ENCODE measurements around the gene CROCC.

CROCC gene

GRCh38 chr1:16971341-16972188, 49.8 kb downstream of the CROCC start:
- no peak for DNase-seq

DNA sequence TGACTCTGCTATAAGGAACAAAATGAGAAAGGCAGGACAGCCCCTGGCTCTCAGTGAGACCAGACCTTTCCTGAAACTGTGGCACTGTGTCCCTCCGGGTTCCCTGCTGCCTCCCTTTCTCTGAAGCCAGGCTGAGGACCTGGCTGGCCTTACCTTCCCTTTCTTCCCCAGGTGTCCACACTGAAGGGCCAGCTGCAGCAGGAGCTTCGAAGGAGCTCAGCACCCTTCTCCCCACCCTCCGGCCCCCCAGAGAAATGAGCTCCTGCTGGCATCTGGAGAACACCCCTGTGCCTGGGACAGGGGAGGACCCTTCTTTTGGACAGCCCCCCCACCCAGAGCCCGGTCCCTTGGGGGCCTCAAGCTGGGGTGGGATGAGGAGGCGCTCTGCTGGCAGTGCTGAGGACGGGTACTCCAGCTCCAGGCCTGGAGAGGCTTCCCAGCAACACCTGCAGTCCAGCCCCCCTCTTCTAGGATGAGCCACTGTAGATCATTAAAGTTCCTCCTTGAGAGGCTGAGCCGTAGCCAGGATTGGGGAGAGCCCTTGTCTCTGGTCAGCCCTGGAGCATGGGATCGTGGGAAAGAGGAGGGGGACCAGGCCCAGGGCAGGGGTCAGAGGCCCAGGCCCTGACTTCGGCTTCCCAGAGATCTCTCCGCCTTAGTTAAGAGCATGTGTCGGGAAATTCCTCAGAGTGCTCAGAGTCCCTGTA, 50.6 kb downstream of the CROCC start:
- no peak for DNase-seq

GRCh38 chr1:16973215-16973614, 51.5 kb downstream of the CROCC start:
- no peak for DNase-seq

- DNase-seq: no peak
Observed at GRCh38 chr1:16975211-16975610, 53.5 kb downstream of the CROCC start.

- DNase-seq: no peak
Observed at GRCh38 chr1:16975838-16976237, 54.1 kb downstream of the CROCC start.

- no peak for DNase-seq
Observed at GRCh38 chr1:16976966-16977365, 55.2 kb downstream of the CROCC start.

- no peak for DNase-seq
Observed at GRCh38 chr1:16977377-16977776, 55.6 kb downstream of the CROCC start.

- DNase-seq: no peak
Observed at GRCh38 chr1:16978139-16978538, 56.4 kb downstream of the CROCC start.

DNA sequence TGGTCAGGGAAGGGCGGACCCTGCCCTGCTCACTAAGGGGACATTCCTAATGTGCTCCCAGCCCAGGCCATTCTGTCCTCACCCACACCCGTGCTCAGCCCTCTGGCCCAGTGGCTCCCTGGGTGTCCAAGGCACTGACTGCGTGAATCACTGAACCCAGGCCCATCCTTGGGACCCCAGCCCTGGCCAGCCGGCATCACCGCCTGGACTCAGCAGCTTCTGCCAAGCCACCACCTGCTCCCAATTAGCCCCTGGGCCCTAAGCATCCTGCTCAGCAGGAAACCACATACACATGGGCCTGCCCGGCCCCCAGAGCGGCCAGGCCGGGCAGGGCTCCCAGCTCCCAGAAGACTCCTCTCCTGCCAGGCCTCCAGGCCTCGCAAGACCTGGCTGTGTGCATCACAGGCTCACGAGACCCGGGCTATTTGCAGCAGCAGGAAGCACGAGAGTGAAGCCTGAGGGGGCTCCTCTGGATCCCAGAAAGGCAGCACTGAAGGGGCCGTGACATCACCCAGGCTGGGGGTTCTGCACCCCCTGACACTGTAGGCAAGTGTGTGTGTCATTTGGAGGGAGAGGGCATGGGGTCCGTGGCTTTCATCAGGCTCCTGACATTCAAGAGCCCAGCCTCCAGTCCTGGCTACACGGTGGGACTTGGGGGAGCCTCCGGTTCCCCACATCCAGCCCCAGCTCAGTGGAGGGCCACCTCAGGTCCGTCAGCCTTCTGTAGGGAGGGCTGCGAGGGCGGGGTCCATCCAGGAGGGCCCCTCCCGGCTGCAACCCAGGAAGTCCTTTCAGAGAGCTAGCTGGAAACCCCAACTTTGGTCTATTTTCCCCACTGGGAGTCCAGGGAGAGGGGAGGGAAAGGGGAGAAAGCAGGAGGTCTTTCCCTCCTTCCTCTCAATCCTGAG, 57.1 kb downstream of the CROCC start:
- no peak for DNase-seq

DNA sequence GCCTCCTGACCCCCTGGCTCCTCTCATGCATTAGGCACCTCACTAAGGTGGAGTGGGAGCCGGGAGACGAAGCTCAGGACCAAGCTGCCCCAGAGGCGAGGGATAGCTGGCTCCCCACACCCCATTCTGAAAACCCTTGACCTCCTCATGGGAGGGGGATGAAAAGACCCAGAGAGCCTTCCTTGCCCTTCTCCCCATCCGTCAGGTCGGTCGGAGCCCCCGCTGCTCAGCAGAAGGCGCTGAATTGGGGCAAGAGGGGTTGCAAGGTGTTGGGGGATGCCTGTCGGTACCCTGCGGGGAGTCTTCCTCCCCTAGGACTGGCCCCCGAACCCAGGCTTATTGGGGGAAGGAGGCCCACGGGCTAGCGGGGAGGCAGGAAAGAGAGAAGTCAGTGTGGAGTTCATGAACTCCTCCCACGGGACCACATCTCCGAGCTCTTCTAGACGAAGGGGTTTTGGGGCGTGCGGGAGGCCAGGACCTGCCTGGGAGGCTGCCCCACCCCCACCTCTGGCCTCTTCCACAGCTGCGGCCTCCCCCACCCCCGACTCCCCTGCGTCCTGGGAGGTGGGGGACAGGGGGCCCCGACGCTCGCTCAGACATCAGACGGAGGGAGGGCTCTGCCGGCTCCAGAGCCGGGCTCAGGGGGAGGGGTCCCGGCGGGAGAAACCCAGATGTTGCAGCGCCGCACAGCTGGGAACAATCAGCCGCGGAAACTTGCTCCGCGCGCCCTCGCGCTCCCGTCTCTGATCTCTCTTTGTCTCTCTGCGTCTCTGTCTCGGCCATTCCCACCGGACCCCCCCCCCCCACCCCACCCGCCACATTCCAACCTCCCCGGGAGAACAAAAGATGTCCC, 58.0 kb downstream of the CROCC start:
- DNase-seq: no peak

DNA sequence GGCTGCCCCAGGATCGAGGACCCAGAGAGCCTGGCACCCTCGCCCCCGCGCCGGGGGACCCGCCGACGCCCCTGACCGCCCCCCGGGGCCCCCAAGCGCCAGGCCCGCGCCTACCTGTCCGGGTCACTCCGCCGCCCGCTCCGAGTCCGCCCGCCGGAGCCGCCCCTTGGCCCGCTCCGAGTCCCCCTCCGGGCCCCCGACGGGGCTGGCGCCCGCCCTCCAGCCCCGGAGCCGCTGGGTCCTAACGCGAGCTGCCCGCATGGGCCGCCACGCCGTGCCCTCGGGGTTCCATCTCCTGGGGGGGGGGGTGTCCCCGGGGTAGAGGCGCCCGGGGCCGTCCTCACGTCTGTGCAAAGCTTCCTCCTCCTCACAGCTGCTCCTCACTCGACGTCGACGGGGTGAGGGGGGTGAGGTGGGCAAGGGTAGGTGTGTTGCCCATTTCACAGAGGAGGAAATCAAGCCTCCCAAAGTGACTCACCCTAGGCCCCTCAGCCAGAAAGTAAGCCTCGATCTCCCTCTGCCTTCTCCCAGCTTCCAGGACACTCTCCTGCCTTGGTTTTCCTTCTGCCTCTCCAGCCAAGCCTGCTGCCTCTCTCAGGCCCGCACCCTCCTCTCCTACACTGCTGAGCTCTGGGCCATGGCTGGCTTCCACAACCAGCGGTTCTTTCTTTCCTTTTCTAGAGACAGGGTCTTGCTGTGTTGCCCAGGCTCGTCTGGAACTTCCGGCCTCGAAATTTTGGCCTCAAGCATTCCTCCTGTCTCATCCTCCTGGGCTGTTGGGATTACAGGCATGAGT, 58.9 kb downstream of the CROCC start, which contains the start of gene MFAP2:
TSS of gene MFAP2 (minus strand) at position 148 of the 796 bp plus-strand sequence. CDS start 2,347 bp downstream, outside the sequence.
- no peak for DNase-seq

DNA sequence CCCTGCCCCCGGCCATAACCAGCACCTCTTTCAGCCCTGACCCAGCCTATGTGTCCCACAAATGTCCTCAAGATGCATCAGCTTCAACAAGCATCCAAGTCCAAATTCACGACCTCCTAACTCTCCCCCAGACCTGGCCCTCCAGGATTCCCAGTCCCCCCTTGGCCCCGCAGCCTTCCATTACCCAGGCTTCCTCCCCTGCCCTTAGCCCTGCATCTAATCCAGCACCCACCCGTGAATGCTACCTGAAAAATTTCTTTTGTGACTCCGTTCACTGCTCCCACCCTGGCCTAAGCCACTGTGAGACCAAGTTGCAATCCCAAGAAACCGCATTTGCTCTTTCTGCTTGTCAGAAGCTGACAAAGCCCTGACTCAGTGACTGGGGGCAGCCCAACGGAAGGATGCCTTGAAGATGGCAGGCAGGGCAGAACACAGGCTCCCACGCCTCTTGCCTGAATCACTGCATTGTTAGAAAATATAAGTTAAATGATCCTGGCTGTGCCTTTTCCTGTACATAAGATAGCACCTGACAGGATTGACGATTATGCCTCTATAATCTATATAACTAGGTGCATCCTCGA, 59.6 kb downstream of the CROCC start:
- DNase-seq: no peak

DNA sequence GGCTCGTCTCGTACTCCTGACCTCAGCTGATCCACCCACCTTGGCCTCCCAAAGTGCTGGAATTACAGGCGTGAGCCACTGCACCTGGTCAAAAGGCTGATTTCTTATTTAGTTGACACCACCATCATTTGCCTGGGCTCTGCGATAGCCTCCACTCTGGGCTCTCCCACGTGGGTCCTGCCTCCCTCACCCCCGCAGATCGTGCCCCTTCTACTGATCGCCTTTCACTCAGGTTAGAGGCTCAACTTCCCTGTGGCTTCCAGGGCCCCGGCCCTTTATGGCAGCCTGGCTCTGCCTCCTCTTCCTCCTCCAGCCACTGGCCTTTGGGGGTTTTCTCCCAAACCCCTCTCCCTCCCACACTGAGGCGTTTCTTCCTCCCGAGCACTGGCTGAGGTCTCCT, 61.2 kb downstream of the CROCC start:
- DNase-seq: no peak

DNA sequence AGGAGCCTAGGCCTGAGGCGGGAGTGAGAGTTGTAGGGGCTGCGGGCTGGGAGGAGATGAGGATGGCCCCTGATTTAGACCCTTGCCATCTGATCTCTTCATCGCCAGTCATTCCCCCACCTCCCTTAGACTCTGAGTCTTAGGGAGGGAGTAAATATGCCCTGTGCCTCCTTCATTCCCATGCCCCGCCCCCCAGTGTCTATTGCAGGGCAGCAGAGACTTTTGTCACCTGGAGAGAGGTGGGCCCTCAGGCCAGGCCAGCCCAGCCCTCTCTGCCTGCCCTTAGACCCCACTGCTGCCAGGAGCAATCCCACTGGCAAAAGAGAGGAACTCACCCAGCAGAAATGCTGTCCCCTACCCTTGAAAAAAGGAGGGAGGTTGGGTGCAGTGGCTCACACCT, 61.9 kb downstream of the CROCC start:
- no peak for DNase-seq

DNA sequence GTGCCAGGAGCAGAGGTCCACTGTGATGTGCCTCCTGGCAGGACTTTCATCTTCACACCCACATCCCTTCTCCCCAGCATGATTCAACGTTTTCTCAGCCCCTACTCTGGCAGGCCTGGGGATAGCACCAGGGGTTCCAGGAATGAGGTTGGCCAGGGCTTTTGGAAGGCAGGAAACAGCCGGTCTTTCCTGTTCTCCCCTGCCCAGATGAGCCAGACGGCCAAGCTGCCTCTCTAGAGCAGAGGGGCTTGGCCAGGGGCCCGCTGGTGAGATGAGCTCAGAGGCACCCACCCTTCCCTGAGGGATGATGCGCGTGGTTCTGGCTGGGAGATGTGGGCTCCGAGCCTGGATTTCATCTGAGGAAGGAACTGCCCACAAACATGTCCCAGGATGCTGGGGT, 63.0 kb downstream of the CROCC start:
- no peak for DNase-seq

GRCh38 chr1:16986113-16986512, 64.4 kb downstream of the CROCC start:
- DNase-seq: no peak

DNA sequence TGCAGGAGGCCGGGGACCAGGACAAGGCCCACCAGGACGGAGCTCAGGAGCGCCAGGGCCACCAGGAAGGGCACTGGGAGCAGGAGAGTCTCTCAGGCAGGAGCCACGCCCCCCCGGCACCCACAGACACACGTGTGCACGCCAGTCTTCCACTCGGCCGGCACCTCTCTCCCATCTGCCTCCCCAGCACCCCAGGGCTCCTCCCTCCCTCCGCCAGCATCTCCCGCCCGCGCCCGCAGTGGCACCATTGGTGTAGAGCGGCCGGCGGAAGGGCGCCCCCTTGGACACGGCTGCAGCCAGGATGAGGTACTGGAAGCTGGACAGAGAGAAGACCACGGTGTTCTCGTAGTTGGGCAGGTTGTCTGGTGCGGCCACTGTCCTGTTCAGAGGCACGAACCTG, 64.8 kb downstream of the CROCC start:
- no peak for DNase-seq

GRCh38 chr1:16986962-16987361, 65.2 kb downstream of the CROCC start:
- no peak for DNase-seq

GRCh38 chr1:16988210-16988609, 66.5 kb downstream of the CROCC start:
- no peak for DNase-seq

GRCh38 chr1:16989676-16990391, 68.1 kb downstream of the CROCC start:
- DNase-seq: no peak

Data from NCI-H1436 (cell line).